ENCODE data around the gene EML4.
"Not testable (repeated sequence)": the region's sequence is repeated elsewhere in the genome, so short reads cannot be mapped to it uniquely, and the experiment has no call there.

Gene EML4

DNA sequence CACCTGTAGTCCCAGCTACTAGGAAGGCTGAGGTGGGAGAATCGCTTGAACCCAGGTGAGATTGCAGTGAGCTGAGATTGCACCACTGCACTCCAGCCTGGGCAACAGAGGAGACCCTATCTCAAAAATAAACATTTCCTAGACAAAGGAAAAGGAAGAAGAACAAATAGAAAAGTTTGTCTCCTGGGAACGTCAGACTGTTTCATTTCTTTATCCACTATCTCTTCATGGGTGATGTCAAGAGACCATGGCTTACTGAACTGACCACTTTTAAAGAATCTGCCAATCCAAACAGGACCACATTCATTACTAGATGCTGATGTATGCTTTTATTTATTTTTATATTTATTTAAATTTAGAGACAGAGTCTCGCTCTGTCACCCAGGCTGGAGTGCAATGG lies 165.1 kb downstream of the EML4 start:
- H3K4me3 ChIP-seq (ENCODE audit: control insufficient read depth, low read depth, low read length), result no peak overlapping the region
- DNase-seq (ENCODE audit: low read depth), result no peak
- TF ChIP-seq CTCF (conservative IDR thresholded peaks at IDR 0.05; ENCODE audit: control insufficient read depth, insufficient read depth, low read depth, low read length), result no peak

DNA sequence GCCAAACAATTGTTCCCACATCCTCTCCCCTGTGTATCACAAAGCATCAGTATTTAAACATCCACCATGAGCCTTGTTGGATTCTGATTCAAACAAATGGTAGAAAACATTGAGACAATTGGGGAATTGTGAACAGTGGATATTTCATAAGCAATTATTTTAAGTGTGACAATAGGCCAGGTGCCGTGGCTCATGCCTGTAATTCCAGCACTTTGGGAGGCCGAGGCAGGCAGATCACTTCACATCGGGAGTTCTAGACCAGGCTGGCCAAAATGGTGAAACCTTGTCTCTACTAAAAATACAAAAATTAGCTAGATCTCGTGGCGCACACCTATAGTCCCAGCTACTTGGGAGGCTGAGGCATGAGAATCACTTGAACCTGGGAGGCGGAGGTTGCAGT lies 165.7 kb downstream of the EML4 start:
- DNase-seq (ENCODE audit: low read depth); H3K4me3 ChIP-seq (ENCODE audit: control insufficient read depth, low read depth, low read length): not testable (repeated sequence)

- no peak overlapping the region for H3K4me3 ChIP-seq (ENCODE audit: control insufficient read depth, low read depth, low read length)
- DNase-seq (ENCODE audit: low read depth), result no peak
- TF ChIP-seq CTCF (conservative IDR thresholded peaks at IDR 0.05; ENCODE audit: control insufficient read depth, insufficient read depth, low read depth, low read length), result no peak
Observed at GRCh38 chr2:42335514-42336104, 166.5 kb downstream of the EML4 start.

DNA sequence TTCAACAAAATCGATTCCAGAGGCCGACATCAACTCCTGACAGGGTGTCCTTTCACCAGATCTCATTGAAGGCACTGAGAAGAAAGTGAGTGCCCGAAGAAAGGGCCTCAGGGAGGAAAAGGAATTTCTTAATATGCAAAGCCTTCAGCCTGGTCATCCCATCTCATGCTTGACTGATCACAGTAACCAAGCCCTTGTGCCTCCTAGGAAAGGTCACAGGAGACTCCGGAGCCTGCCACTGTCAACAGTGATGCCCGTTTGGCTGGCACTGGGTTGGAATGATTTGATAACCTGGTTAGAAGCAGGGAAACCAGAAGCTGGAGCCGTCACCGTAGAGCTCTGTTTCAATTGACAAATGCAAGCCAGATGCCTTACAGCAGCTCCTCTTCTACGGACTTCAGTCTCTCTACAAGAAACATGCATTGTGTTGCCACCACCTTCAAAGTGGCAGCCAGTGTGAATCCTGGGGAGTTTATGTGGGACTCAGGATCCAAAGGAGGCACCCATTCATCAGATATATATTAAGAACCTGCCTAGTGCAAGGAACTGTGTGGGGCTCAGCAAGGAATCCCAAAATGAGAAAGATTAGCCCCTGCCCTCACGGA lies 167.3 kb downstream of the EML4 start:
- no peak for DNase-seq (ENCODE audit: low read depth)
- no peak overlapping the region for H3K4me3 ChIP-seq (ENCODE audit: control insufficient read depth, low read depth, low read length)
- no peak for TF ChIP-seq CTCF (conservative IDR thresholded peaks at IDR 0.05; ENCODE audit: control insufficient read depth, insufficient read depth, low read depth, low read length)

GRCh38 chr2:42337356-42337820 lies 168.2 kb downstream of the EML4 start:
- H3K4me3 ChIP-seq (ENCODE audit: control insufficient read depth, low read depth, low read length), result no peak overlapping the region
- no peak for DNase-seq (ENCODE audit: low read depth)
- no peak for TF ChIP-seq CTCF (conservative IDR thresholded peaks at IDR 0.05; ENCODE audit: control insufficient read depth, insufficient read depth, low read depth, low read length)

- H3K4me3 ChIP-seq (ENCODE audit: control insufficient read depth, low read depth, low read length), result no peak overlapping the region
- TF ChIP-seq CTCF (conservative IDR thresholded peaks at IDR 0.05; ENCODE audit: control insufficient read depth, insufficient read depth, low read depth, low read length), result no peak
- DNase-seq (ENCODE audit: low read depth), result no peak
Observed at GRCh38 chr2:42337846-42338566, 168.9 kb downstream of the EML4 start.

DNA sequence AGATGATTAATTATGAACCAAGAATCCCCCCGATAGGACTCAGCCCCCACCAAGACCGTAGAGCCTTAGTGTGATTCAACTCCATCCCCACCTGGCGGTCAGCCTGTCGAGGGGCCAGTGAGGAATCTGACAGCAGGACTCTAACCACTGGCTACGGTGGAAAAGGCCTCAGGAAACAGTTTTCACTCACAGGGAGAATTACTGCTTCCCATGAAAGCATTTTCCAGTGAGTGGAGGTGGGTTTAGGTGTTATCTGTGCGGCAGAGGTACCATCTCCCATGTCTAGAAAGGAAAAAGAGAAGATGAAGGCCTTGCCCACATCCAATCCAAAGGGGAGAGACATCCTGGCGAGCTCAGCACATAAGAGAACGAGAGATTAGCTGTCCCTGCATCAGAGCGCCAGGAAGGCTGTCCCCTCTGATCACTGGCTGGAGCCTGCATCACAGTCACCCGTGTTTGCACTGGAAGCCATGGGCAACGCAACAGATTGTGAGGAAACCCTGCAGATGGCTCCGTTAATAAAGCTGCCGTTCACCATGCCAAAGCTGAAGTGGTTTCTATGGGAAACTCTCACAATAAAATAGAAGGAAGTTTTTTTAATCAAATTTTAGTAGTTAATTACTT lies 169.5 kb downstream of the EML4 start:
- TF ChIP-seq CTCF (conservative IDR thresholded peaks at IDR 0.05; ENCODE audit: control insufficient read depth, insufficient read depth, low read depth, low read length), result no peak
- no peak overlapping the region for H3K4me3 ChIP-seq (ENCODE audit: control insufficient read depth, low read depth, low read length)
- no peak for DNase-seq (ENCODE audit: low read depth)

Measured in fibroblast of mammary gland (primary cell).